ENCODE measurements around the gene CCT7.

Gene CCT7

DNA sequence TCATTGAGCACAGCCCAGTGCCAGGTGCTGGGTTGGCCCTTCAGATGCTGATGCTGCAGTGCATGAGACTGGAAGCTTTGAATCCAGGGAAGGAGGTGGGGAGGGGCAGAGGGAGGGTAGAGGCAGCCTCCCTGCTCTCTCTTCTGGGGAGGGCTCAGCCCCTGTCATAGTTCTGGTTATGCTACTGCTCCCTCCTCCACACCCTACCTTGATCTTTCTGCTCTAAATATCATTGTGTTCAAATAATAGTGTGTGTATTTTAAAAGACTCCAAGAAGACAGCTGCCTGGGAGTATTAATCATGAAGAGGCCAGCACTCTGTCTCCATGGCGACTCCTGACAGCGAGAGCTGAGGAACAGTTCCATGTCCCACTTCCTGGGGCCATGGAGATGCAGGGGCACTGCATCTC is 63.0 kb downstream of the CCT7 start:
- no peak for DNase-seq

DNA sequence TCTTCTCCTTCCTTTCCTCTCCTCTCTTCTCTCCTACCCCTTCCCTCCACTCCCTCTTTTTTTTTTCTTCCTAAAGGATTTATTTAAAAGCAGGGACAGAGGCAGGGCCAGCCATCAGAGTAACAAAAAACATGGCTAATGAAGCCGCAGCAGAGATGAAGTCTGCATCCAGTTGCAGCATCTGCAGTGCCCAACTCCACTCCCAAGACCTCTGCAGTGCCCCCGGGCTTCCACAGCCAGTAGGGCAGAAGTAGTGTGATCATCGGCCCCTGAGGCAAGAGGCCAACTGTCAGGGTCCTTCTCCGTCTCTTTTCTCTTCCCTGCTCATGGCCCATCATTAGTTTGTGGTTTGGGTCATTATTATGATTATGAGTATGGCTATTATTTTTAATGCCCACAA is 63.5 kb downstream of the CCT7 start:
- DNase-seq = no peak

- no peak for DNase-seq
Measured at GRCh38 chr2:73300926-73301325, 66.8 kb downstream of the CCT7 start.

- no peak for DNase-seq
Measured at GRCh38 chr2:73301636-73302035, 67.5 kb downstream of the CCT7 start.
